ENCODE measurements around the gene MARCKS. TPM values are rescaled to one million over a fixed set of nuclear protein-coding genes. Genes with fewer than 3 reads are reported as not detected.

Gene MARCKS
- total and polyA plus RNA-seq, 2 donors (not counting 3 experiments of a cell fraction or from before 2014, with no cell fraction given): 59.5 to 315 TPM

- FAIRE-seq: no peak
- Histone ChIP-seq H3K79me2 (ENCODE audit: control insufficient read depth, insufficient read depth, low read length) (no peaks in the 10 kb centered on the region), H3K9me1 (replicated peaks; ENCODE audit: control insufficient read depth, extremely low read depth, insufficient read depth, low read length) (no peaks in the 10 kb centered on the region), H3K9ac (replicated peaks; ENCODE audit: extremely low read depth, insufficient read depth, low read length) (no peak overlapping the region), H3K36me3 (ENCODE audit: control insufficient read depth in 2 of 2, extremely low read depth in 1 of 2, insufficient read depth in 2 of 2, low read length in 2 of 2) (no peaks in the 10 kb centered on the region), H3K27ac (ENCODE audit: insufficient read depth, low read depth, low read length) (no peak overlapping the region), H3K4me2 (ENCODE audit: insufficient read depth, low read length) (no peak overlapping the region), H3K9me3 (replicated peaks; ENCODE audit: control insufficient read depth, insufficient read depth, low read length) (no peaks in the 10 kb centered on the region), H2AFZ (ENCODE audit: low read depth, low read length) (no peak overlapping the region), H3K4me1 (ENCODE audit: control insufficient read depth, extremely low read depth, insufficient read depth, low read length) (no peaks in the 10 kb centered on the region), H3K4me3 (replicated peaks in 1 of 3; ENCODE audit: insufficient read depth in 1 of 3, low read depth in 1 of 3, low read length in 3 of 3) (no peak overlapping the region), H4K20me1 (replicated peaks; ENCODE audit: control insufficient read depth, extremely low read depth, insufficient read depth, low read length) (no peaks in the 10 kb centered on the region), H3K27me3 (ENCODE audit: control insufficient read depth in 2 of 2, insufficient read depth in 2 of 2, low read length in 2 of 2) (no peaks in the 10 kb centered on the region)
- TF ChIP-seq JUN (IDR thresholded peaks at IDR 0.05; ENCODE audit: borderline replicate concordance, insufficient read depth, insufficient read length, low read depth) (no peak), MAX (IDR thresholded peaks at IDR 0.05; ENCODE audit: insufficient read depth, insufficient read length) (no peak), POLR2A (IDR thresholded peaks at IDR 0.05; ENCODE audit: low read depth, low read length) (no peak), MYC (IDR thresholded peaks at IDR 0.05; ENCODE audit: low read depth, low read length) (no peak), EZH2 (IDR thresholded peaks at IDR 0.05; ENCODE audit: borderline replicate concordance, low read depth, low read length, severe bottlenecking) (no peak), CTCF (IDR thresholded peaks at IDR 0.05; ENCODE audit: extremely low read depth in 1 of 2, insufficient read depth in 1 of 2, low read depth in 1 of 2, low read length in 2 of 2) (no peak), FOS (IDR thresholded peaks at IDR 0.05; ENCODE audit: borderline replicate concordance, insufficient read depth, low read length) (no peak), POLR2AphosphoS5 (IDR thresholded peaks at IDR 0.05; ENCODE audit: insufficient read depth, low read depth, low read length) (no peak), GATA2 (IDR thresholded peaks at IDR 0.05; ENCODE audit: insufficient read depth, insufficient read length, low read depth, low read length) (no peak)
- DNase-seq (ENCODE audit: low read depth, low spot score): no peak
- ChIA-PET POLR2A (no interaction called here), CTCF (no interaction called here)
- BruUV-seq (replicated peaks): no TSS peak
- dilution Hi-C loops (cut with MboI; ENCODE audit: extremely low pct_ligation_motif_present, low sequenced_read_pairs) (no loop called here), intact Hi-C loops (cut with micrococcal nuclease) (no loop called here)
Measured at GRCh38 chr6:113833537-113833936, 23.6 kb upstream of the MARCKS start.

Data from endothelial cell of umbilical vein (primary cell).